ENCODE data around the gene PHF13. TPM values are rescaled to one million over a fixed set of nuclear protein-coding genes. Genes with fewer than 3 reads are reported as not detected.

The PHF13 gene
- total and polyA plus RNA-seq, 9 of the 15 experiments (the other 6 are each of a cell fraction or from before 2014, with no cell fraction given), result 1.8 to 36.1 (median 11.7) TPM

DNA sequence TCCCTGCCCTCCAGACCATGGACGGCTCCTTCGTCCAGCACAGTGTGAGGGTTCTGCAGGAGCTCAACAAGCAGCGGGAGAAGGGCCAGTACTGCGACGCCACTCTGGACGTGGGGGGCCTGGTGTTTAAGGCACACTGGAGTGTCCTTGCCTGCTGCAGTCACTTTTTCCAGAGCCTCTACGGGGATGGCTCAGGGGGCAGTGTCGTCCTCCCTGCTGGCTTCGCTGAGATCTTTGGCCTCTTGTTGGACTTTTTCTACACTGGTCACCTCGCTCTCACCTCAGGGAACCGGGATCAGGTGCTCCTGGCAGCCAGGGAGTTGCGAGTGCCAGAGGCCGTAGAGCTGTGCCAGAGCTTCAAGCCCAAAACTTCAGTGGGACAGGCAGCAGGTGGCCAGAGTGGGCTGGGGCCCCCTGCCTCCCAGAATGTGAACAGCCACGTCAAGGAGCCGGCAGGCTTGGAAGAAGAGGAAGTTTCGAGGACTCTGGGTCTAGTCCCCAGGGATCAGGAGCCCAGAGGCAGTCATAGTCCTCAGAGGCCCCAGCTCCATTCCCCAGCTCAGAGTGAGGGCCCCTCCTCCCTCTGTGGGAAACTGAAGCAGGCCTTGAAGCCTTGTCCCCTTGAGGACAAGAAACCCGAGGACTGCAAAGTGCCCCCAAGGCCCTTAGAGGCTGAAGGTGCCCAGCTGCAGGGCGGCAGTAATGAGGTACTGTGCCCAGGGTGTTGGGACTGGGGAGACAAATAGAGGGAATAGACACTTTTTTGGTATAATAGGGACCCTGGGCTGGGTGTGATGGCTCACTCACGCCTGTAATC lies 32.7 kb upstream of the PHF13 start (continued):
- TF ChIP-seq, protein P1, sequence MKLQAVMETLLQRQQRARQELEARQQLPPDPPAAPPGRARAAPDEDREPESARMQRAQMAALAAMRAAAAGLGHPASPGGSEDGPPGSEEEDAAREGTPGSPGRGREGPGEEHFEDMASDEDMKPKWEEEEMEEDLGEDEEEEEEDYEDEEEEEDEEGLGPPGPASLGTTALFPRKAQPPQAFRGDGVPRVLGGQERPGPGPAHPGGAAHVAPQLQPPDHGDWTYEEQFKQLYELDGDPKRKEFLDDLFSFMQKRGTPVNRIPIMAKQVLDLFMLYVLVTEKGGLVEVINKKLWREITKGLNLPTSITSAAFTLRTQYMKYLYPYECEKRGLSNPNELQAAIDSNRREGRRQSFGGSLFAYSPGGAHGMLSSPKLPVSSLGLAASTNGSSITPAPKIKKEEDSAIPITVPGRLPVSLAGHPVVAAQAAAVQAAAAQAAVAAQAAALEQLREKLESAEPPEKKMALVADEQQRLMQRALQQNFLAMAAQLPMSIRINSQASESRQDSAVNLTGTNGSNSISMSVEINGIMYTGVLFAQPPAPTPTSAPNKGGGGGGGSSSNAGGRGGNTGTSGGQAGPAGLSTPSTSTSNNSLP (IDR thresholded peaks at IDR 0.05; ENCODE audit: borderline replicate concordance, low read depth, low read length), result no peak
- no peak for TF ChIP-seq LARP7 (IDR thresholded peaks at IDR 0.05)
- TF ChIP-seq MAZ (CRISPR knock-in tag; conservative IDR thresholded peaks at IDR 0.05 in 1 of 2, IDR thresholded peaks at IDR 0.05 in 1 of 2), result 0 out of 4 replicates have a peak, but pooled peaks of 1 of the 2 experiments have one; percentile 6
- TF ChIP-seq, protein P2, sequence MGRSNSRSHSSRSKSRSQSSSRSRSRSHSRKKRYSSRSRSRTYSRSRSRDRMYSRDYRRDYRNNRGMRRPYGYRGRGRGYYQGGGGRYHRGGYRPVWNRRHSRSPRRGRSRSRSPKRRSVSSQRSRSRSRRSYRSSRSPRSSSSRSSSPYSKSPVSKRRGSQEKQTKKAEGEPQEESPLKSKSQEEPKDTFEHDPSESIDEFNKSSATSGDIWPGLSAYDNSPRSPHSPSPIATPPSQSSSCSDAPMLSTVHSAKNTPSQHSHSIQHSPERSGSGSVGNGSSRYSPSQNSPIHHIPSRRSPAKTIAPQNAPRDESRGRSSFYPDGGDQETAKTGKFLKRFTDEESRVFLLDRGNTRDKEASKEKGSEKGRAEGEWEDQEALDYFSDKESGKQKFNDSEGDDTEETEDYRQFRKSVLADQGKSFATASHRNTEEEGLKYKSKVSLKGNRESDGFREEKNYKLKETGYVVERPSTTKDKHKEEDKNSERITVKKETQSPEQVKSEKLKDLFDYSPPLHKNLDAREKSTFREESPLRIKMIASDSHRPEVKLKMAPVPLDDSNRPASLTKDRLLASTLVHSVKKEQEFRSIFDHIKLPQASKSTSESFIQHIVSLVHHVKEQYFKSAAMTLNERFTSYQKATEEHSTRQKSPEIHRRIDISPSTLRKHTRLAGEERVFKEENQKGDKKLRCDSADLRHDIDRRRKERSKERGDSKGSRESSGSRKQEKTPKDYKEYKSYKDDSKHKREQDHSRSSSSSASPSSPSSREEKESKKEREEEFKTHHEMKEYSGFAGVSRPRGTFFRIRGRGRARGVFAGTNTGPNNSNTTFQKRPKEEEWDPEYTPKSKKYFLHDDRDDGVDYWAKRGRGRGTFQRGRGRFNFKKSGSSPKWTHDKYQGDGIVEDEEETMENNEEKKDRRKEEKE (IDR thresholded peaks at IDR 0.05; ENCODE audit: borderline replicate concordance in 1 of 2, control insufficient read depth in 1 of 2, low read depth in 2 of 2, low read length in 1 of 2), result no peak
- no peak for TF ChIP-seq THRAP3 (IDR thresholded peaks at IDR 0.05; ENCODE audit: borderline replicate concordance)
- no peak for TF ChIP-seq HNRNPL (IDR thresholded peaks at IDR 0.05; ENCODE audit: low read depth, low read length)
- no peak for TF ChIP-seq ZNF197 (CRISPR knock-in tag; IDR thresholded peaks at IDR 0.05; ENCODE audit: low read depth)
- TF ChIP-seq RFX5 (IDR thresholded peaks at IDR 0.05; ENCODE audit: low read depth, low read length), result no peak
- peak; percentile 62; the same call in 1 of the 2 replicates for TF ChIP-seq ZBTB7A (IDR thresholded peaks at IDR 0.05; ENCODE audit: borderline replicate concordance, control insufficient read depth, low read depth, low read length)
- no peak for TF ChIP-seq TOE1 (IDR thresholded peaks at IDR 0.05; ENCODE audit: borderline replicate concordance)
- TF ChIP-seq TOE1 (CRISPR knock-in tag; IDR thresholded peaks at IDR 0.05; ENCODE audit: borderline replicate concordance, low read depth), result no peak
- TF ChIP-seq NR4A1 (CRISPR knock-in tag; IDR thresholded peaks at IDR 0.05), result no peak
- TF ChIP-seq NR4A1 (tag; IDR thresholded peaks at IDR 0.05), result no peak
- no peak for TF ChIP-seq NFXL1 (CRISPR knock-in tag; IDR thresholded peaks at IDR 0.05)
- no peak for TF ChIP-seq SOX6 (IDR thresholded peaks at IDR 0.05)
- no peak for TF ChIP-seq CBX1 (IDR thresholded peaks at IDR 0.05; ENCODE audit: low read depth)
- TF ChIP-seq USF1 (CRISPR knock-in tag; IDR thresholded peaks at IDR 0.05), result no peak
- no peak for TF ChIP-seq ZNF766 (CRISPR knock-in tag; conservative IDR thresholded peaks at IDR 0.05)
- TF ChIP-seq TFAP4 (CRISPR knock-in tag; IDR thresholded peaks at IDR 0.05; ENCODE audit: borderline replicate concordance), result peak; percentile 50; the same call in 1 of the 2 replicates

Data from K562 (cell line).